HepG2 (cell line): Measurements from ENCODE around the gene CSKMT. TPM values are rescaled to one million over a fixed set of nuclear protein-coding genes. Genes with fewer than 3 reads are reported as not detected.

ENCODE experiments used
- ARID5B ChIP-seq: IDR thresholded peaks from 2 replicates; pipeline ENCODE4 v1.4.0; 2020; ENCODE audit warnings: mild to moderate bottlenecking, missing genetic modification reagents
- E2F1 ChIP-seq: sonication (generic); formaldehyde crosslinking; IDR thresholded peaks from 2 replicates; pipeline ENCODE4 v1.5.0; 2020; ENCODE audit warnings: missing genetic modification reagents
- HMGXB4 ChIP-seq, 2 experiments: sonication (generic) in 1 of 2; formaldehyde crosslinking in 1 of 2; IDR thresholded peaks; 2 replicates each; pipeline versions ENCODE4 v1.4.0 to v1.6.1; 2018 to 2020; ENCODE audit warnings: missing genetic modification reagents in 2 of 2, borderline replicate concordance in 1 of 2, low read depth in 1 of 2, mild to moderate bottlenecking in 1 of 2, missing biosample characterization in 1 of 2
- KLF6 ChIP-seq: IDR thresholded peaks from 2 replicates; pipeline ENCODE4 v1.8.0; 2016; ENCODE audit warnings: missing biosample characterization, missing genetic modification reagents
- MAX ChIP-seq: IDR thresholded peaks from 2 replicates; pipeline ENCODE4 v1.6.1; 2012; ENCODE audit warnings: inconsistent platforms
- MED8 ChIP-seq: sonication (generic); formaldehyde crosslinking; IDR thresholded peaks from 2 replicates; pipeline ENCODE4 v1.8.1; 2023; ENCODE audit warnings: mild to moderate bottlenecking, missing genetic modification reagents; ENCODE audit not compliant: insufficient replicate concordance
- PRDM4 ChIP-seq: sonication (generic); formaldehyde crosslinking; IDR thresholded peaks from 2 replicates; pipeline ENCODE4 v1.9.0; 2021; ENCODE audit warnings: missing genetic modification reagents, borderline replicate concordance
- RAD51 ChIP-seq: fragments of 450-650 bp; IDR thresholded peaks from 2 replicates; pipeline ENCODE4 v1.6.1; 2016; ENCODE audit warnings: borderline replicate concordance
- USF2 ChIP-seq, 2 experiments: sonication (generic) in 1 of 2; formaldehyde crosslinking in 1 of 2; IDR thresholded peaks; 2 replicates each; pipeline versions ENCODE4 v1.5.1 to v1.6.1; 2011 to 2020; ENCODE audit warnings: borderline replicate concordance in 1 of 2, low read depth in 1 of 2, low read length in 1 of 2, mild to moderate bottlenecking in 1 of 2, missing genetic modification reagents in 1 of 2, moderate library complexity in 1 of 2
- ZNF12 ChIP-seq: sonication (generic); formaldehyde crosslinking; IDR thresholded peaks from 2 replicates; pipeline ENCODE4 v1.5.0; 2020; ENCODE audit warnings: missing genetic modification reagents
- ZNF503 ChIP-seq: sonication (generic); formaldehyde crosslinking; IDR thresholded peaks from 2 replicates; pipeline ENCODE4 v1.4.0; 2020; ENCODE audit warnings: missing genetic modification reagents
- ZNF839 ChIP-seq: sonication (generic); formaldehyde crosslinking; IDR thresholded peaks from 2 replicates; pipeline ENCODE4 v1.4.0; 2020; ENCODE audit warnings: missing genetic modification reagents, mild to moderate bottlenecking, borderline replicate concordance
- ZSCAN31 ChIP-seq: sonication (generic); formaldehyde crosslinking; IDR thresholded peaks from 2 replicates; pipeline ENCODE4 v1.5.0; 2020; ENCODE audit warnings: low read depth, mild to moderate bottlenecking, missing genetic modification reagents
- polyA plus RNA-seq, 8 experiments: library from polyadenylated mRNA; depleted of rRNA in 3 of 8; stranded (reverse) in 7 of 8; unstranded in 1 of 8; fragments of >200 nt; fragmentation: Illumina TruSeq in 4 of 8; extraction: Trizol in 4 of 8; gene quantifications; 2 replicates each; pipeline versions ENCODE4 v1.2.1 to v1.2.3, GENCODE V29; 2011 to 2016; ENCODE audit warnings: low read depth in 4 of 8, missing spikeins in 1 of 8, mixed read lengths in 1 of 8; ENCODE audit not compliant: insufficient read depth in 1 of 8
- total RNA-seq, 5 experiments: library from RNA; depleted of rRNA; stranded (reverse); fragments of >200 nt; fragmentation: Illumina TruSeq; extraction: Trizol; gene quantifications; 2 replicates each; pipeline ENCODE4 v1.2.3, GENCODE V29; 2016; ENCODE audit warnings: low read depth in 1 of 5

CSKMT gene
- total and polyA plus RNA-seq, 2 of the 13 experiments (the other 11 are each of a cell fraction or from before 2014, with no cell fraction given): 7.6 to 31.8 TPM

- 0 out of 2 replicates have a peak, but pooled peaks have one; percentile 3 for TF ChIP-seq ZNF503 (CRISPR knock-in tag)
- TF ChIP-seq PRDM4 (CRISPR knock-in tag): no peak
- no peak for TF ChIP-seq HMGXB4 (CRISPR knock-in tag; IDR thresholded peaks at IDR 0.05; ENCODE audit: borderline replicate concordance in 1 of 2, low read depth in 1 of 2)
- TF ChIP-seq MED8: no peak
- peak; percentile 45; the same call in 1 of the 2 replicates for TF ChIP-seq MAX
- TF ChIP-seq ZNF839 (CRISPR knock-in tag): no peak
- TF ChIP-seq ZNF12 (CRISPR knock-in tag): no peak
- no peak for TF ChIP-seq ARID5B (CRISPR knock-in tag)
- no peak for TF ChIP-seq USF2 (IDR thresholded peaks at IDR 0.05; ENCODE audit: low read depth, low read length)
- no peak for TF ChIP-seq USF2 (CRISPR knock-in tag; IDR thresholded peaks at IDR 0.05; ENCODE audit: borderline replicate concordance)
- TF ChIP-seq ZSCAN31 (CRISPR knock-in tag): no peak
- no peak for TF ChIP-seq KLF6 (CRISPR knock-in tag)
- 0 out of 2 replicates have a peak, but pooled peaks have one; percentile 24 for TF ChIP-seq E2F1 (CRISPR knock-in tag)
- no peak for TF ChIP-seq RAD51
These were observed 617 bp downstream of the CSKMT start (continued) for GRCh38 chr11:62665599-62666258.
